ENCODE results near the gene MEI4. TPM values are rescaled to one million over a fixed set of nuclear protein-coding genes. Genes with fewer than 3 reads are reported as not detected.

The MEI4 gene
- total RNA-seq, 1 experiment from 2014 or later, result not detected

- BruUV-seq (replicated peaks), result no TSS peak
- Histone ChIP-seq H3K9me3 (ENCODE audit: control insufficient read depth in 1 of 2, insufficient read depth in 1 of 2, low read depth in 1 of 2, low read length in 2 of 2) (no peaks in the 10 kb centered on the region), H3K9ac (ENCODE audit: low read length) (no peak overlapping the region), H3K9me2 (ENCODE audit: insufficient read depth) (no peaks in the 10 kb centered on the region), H3K36me3 (ENCODE audit: control insufficient read depth in 1 of 2, insufficient read depth in 2 of 2, low read length in 2 of 2) (no peaks in the 10 kb centered on the region), H3K27me3 (ENCODE audit: insufficient read depth, low read length) (no peaks in the 10 kb centered on the region), H2AFZ (ENCODE audit: low read depth, low read length, poor library complexity, severe bottlenecking) (no peak overlapping the region), H3K4me2 (ENCODE audit: low read length) (no peak overlapping the region), H4K20me1 (ENCODE audit: insufficient read depth) (no peaks in the 10 kb centered on the region), H3K79me2 (ENCODE audit: insufficient read depth, low read length) (no peaks in the 10 kb centered on the region), H3K4me1 (ENCODE audit: control insufficient read depth in 1 of 2, insufficient read depth in 2 of 2, low read length in 2 of 2) (no peaks in the 10 kb centered on the region), H3K27ac (ENCODE audit: low read depth, low read length) (no peak overlapping the region), H3K4me3 (replicated peaks in 1 of 2; ENCODE audit: low read depth in 1 of 2, low read length in 2 of 2) (no peak overlapping the region)
- POLR2A ChIA-PET, result no interaction called here
- CTCF ChIA-PET, result no interaction called here
- DNase-seq (ENCODE audit: low read depth, low spot score), result no peak
- RAD21 ChIA-PET (ENCODE audit: low non-redundant PET in 1 of 2, low total read pairs in 2 of 2, uncharacterized antibody in 2 of 2, unreplicated experiment in 2 of 2), result no interaction called here
- TF ChIP-seq ZNF274 (IDR thresholded peaks at IDR 0.05; ENCODE audit: low read depth, low read length) (no peak), ZBTB33 (IDR thresholded peaks at IDR 0.05; ENCODE audit: extremely low read depth, insufficient replicate concordance, low read length) (no peak), JUND (IDR thresholded peaks at IDR 0.05) (no peak), MAX (IDR thresholded peaks at IDR 0.05) (no peak), SP1 (IDR thresholded peaks at IDR 0.05; ENCODE audit: low read depth) (no peak), CEBPB (IDR thresholded peaks at IDR 0.05; ENCODE audit: low read depth) (no peak)
- intact Hi-C loops (cut with micrococcal nuclease), result no loop called here
- ATAC-seq, result no peak
These were observed 160.3 kb downstream of the MEI4 start for GRCh38 chr6:77813090-77813489.

- RAD21 ChIA-PET (ENCODE audit: low non-redundant PET in 1 of 2, low total read pairs in 2 of 2, uncharacterized antibody in 2 of 2, unreplicated experiment in 2 of 2), result no interaction called here
- H3K4me3 ChIP-seq (replicated peaks in 1 of 2; ENCODE audit: low read depth in 1 of 2, low read length in 2 of 2), result no peak overlapping the region
- no peaks in the 10 kb centered on the region for H3K36me3 ChIP-seq (ENCODE audit: control insufficient read depth in 1 of 2, insufficient read depth in 2 of 2, low read length in 2 of 2)
- ATAC-seq, result no peak
- no peaks in the 10 kb centered on the region for H3K79me2 ChIP-seq (ENCODE audit: insufficient read depth, low read length)
- no peak overlapping the region for H2AFZ ChIP-seq (ENCODE audit: low read depth, low read length, poor library complexity, severe bottlenecking)
- H3K4me2 ChIP-seq (ENCODE audit: low read length), result no peak overlapping the region
- BruUV-seq (replicated peaks), result no TSS peak
- CTCF ChIA-PET, result no interaction called here
- no peaks in the 10 kb centered on the region for H3K27me3 ChIP-seq (ENCODE audit: insufficient read depth, low read length)
- no peak for DNase-seq (ENCODE audit: low read depth, low spot score)
- no peaks in the 10 kb centered on the region for H3K9me3 ChIP-seq (ENCODE audit: control insufficient read depth in 1 of 2, insufficient read depth in 1 of 2, low read depth in 1 of 2, low read length in 2 of 2)
- intact Hi-C loops (cut with micrococcal nuclease), result no loop called here
- H3K9me2 ChIP-seq (ENCODE audit: insufficient read depth), result no peaks in the 10 kb centered on the region
- no peak overlapping the region for H3K9ac ChIP-seq (ENCODE audit: low read length)
- no peak overlapping the region for H3K27ac ChIP-seq (ENCODE audit: low read depth, low read length)
- no peaks in the 10 kb centered on the region for H4K20me1 ChIP-seq (ENCODE audit: insufficient read depth)
- TF ChIP-seq SRF (IDR thresholded peaks at IDR 0.05; ENCODE audit: low read depth) (no peak), CTCF (IDR thresholded peaks at IDR 0.05 in 2 of 3, conservative IDR thresholded peaks at IDR 0.05 in 1 of 3; ENCODE audit: borderline replicate concordance in 1 of 3, insufficient read depth in 1 of 3, low read depth in 2 of 3, low read length in 2 of 3) (no peak)
- no peaks in the 10 kb centered on the region for H3K4me1 ChIP-seq (ENCODE audit: control insufficient read depth in 1 of 2, insufficient read depth in 2 of 2, low read length in 2 of 2)
- POLR2A ChIA-PET, result no interaction called here
These were observed 161.3 kb downstream of the MEI4 start for GRCh38 chr6:77814119-77814518.

Data from HCT116 (cell line).